ENCODE data around the gene CAV1.

Gene CAV1

DNA sequence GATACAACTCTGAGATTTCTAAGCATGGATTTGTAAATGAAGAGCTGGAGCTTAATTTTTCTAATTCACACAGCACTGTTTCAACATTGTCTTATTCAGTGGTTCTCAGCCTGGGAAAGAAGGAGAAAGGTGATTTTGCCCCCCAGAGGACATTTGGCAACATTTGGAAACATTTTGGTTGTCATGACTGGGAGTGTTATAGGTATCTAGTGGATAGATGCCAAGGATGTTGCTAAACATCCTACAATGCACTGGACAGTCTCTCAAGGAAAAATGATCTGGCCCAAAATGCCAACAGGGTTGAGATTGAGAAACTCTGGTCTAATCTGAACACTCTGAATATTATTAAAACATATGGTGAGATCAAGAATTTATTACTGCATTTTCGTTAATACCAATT is 29.1 kb upstream of the CAV1 start:
- H3K4me1 ChIP-seq: peaks cover 0 to 57% (median 26%) of the 10 kb centered on the region in 4 donors
- peak overlapping the region; percentile 39 to 98 for H3K27ac ChIP-seq
- H3K27me3 ChIP-seq: no peaks in the 10 kb centered on the region
- no peak overlapping the region for H3K4me3 ChIP-seq
- TF ChIP-seq, protein P1, sequence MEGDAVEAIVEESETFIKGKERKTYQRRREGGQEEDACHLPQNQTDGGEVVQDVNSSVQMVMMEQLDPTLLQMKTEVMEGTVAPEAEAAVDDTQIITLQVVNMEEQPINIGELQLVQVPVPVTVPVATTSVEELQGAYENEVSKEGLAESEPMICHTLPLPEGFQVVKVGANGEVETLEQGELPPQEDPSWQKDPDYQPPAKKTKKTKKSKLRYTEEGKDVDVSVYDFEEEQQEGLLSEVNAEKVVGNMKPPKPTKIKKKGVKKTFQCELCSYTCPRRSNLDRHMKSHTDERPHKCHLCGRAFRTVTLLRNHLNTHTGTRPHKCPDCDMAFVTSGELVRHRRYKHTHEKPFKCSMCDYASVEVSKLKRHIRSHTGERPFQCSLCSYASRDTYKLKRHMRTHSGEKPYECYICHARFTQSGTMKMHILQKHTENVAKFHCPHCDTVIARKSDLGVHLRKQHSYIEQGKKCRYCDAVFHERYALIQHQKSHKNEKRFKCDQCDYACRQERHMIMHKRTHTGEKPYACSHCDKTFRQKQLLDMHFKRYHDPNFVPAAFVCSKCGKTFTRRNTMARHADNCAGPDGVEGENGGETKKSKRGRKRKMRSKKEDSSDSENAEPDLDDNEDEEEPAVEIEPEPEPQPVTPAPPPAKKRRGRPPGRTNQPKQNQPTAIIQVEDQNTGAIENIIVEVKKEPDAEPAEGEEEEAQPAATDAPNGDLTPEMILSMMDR (IDR thresholded peaks at IDR 0.05): no peak
- intact Hi-C loops (cut with DNase I; ENCODE audit: low total_unique reads): no loop called here
- no peak for DNase-seq
- no peaks in the 10 kb centered on the region for H3K36me3 ChIP-seq
- H3K9me3 ChIP-seq: no peaks in the 10 kb centered on the region

DNA sequence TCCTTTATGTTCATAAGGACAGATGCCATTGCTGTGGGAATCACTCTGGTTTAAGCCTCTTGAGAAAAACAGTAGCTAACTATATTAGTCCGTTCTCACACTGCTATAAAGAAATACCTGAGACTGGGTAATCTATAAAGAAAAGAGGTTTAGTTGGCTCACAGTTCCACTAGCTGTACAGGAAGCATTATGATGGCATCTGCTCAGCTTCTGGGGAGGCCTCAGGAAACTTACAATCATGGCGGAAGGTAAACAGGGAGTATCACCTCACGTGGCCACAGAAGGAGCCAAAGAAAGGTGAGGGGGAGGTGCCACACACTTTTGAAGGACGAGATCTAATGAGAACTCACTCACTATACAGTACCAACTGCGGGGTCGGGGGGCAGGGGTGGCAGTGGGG is 28.2 kb upstream of the CAV1 start:
- Histone ChIP-seq H3K27ac (peak overlapping the region in 1 of 2 donors; percentile 98), H3K9me3 (no peaks in the 10 kb centered on the region)
- DNase-seq: no peak

DNA sequence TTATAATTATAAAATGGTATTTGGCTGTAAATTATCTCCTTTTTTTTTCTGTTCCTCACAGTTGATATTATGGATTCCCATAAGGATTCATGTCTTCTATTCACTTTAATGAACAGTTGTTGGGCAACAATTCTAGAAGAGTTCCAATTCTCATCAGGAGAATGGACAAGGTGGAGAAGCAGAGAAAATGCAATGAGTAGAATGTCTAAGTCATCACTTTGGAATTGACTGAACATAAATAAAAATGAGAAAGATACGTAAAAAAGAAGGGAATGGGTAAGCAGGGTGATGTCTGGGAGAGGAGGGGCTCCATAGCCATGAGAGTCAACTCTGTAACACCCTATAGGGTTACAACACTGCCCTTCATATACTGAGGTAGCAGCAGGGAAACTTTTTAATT is 27.1 kb upstream of the CAV1 start:
- TF ChIP-seq, protein P1 (IDR thresholded peaks at IDR 0.05): no peak
- H3K4me3 ChIP-seq: no peak overlapping the region
- H3K4me1 ChIP-seq: peaks cover 0 to 56% (median 20%) of the 10 kb centered on the region in 4 donors
- H3K36me3 ChIP-seq: no peaks in the 10 kb centered on the region
- H3K9me3 ChIP-seq: no peaks in the 10 kb centered on the region
- intact Hi-C loops (cut with DNase I; ENCODE audit: low total_unique reads): no loop called here
- no peaks in the 10 kb centered on the region for H3K27me3 ChIP-seq
- no peak for DNase-seq
- peak overlapping the region in 1 of 2 donors; percentile 98 for H3K27ac ChIP-seq

More for the DNA sequence above, 28.2 kb upstream of the CAV1 start:
- H3K36me3 ChIP-seq: no peaks in the 10 kb centered on the region
- H3K27me3 ChIP-seq: no peaks in the 10 kb centered on the region
- intact Hi-C loops (cut with DNase I; ENCODE audit: low total_unique reads): no loop called here
- no peak overlapping the region for H3K4me3 ChIP-seq
- TF ChIP-seq, protein P1 (IDR thresholded peaks at IDR 0.05): no peak
- peaks cover 0 to 56% (median 21%) of the 10 kb centered on the region in 4 donors for H3K4me1 ChIP-seq

DNA sequence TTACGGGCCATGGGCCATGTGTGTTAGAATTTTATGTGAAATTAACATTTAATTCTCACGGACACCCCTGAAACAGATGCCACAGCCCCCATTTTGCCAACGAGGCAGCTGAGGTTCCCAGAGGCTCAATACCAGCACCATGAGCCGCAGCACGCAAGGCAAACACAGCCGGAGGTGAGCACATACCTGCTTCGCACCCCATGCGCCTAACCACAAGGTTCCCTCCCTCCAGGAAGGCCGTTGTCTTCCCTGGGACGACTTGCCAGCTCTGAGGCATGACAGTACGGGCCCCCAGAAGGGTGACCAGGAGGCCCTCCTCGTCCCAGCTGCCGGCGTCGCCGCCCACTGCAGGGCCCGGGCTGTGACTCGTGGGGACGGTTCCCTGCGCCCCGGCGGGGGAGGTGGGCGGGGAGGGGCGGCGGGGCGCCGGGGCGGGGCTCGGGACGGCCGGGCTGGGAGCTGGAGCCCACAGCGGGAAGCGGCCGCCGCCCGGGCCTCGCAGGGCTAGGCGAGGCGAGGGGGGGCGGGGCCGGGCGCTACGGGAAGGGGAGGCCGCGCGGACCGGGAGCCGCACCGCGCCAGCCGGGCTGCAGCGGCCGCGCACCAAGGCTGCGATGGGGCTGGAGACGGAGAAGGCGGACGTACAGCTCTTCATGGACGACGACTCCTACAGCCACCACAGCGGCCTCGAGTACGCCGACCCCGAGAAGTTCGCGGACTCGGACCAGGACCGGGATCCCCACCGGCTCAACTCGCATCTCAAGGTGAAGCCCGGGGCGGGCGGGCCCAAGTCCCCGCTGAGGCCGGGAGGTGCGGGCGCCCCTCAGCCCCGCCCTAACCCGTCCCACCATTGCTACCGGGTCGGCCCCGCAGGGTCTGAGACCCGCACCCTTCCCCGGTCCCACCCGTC is 25.4 kb upstream of the CAV1 start, which contains the start of gene CAV2:
TSS of gene CAV2 (plus strand) at position 571 of the 910 bp plus-strand sequence. CDS start at position 615, 44 bp downstream.
- peak; percentile 53 to 90 for DNase-seq
- intact Hi-C loops (cut with DNase I; ENCODE audit: low total_unique reads): no loop called here
- H3K4me1 ChIP-seq: peaks cover 0 to 56% (median 20%) of the 10 kb centered on the region in 4 donors
- H3K27ac ChIP-seq: peak within 1 kb of the TSS; percentile 98
- no peaks in the 10 kb centered on the region for H3K36me3 ChIP-seq
- H3K9me3 ChIP-seq: no peaks in the 10 kb centered on the region
- H3K4me3 ChIP-seq: peak within 1 kb of the TSS; percentile 84 to 96
- TF ChIP-seq, protein P1 (IDR thresholded peaks at IDR 0.05): peak in 1 of 2 experiments; percentile 5
- no peaks in the 10 kb centered on the region for H3K27me3 ChIP-seq

DNA sequence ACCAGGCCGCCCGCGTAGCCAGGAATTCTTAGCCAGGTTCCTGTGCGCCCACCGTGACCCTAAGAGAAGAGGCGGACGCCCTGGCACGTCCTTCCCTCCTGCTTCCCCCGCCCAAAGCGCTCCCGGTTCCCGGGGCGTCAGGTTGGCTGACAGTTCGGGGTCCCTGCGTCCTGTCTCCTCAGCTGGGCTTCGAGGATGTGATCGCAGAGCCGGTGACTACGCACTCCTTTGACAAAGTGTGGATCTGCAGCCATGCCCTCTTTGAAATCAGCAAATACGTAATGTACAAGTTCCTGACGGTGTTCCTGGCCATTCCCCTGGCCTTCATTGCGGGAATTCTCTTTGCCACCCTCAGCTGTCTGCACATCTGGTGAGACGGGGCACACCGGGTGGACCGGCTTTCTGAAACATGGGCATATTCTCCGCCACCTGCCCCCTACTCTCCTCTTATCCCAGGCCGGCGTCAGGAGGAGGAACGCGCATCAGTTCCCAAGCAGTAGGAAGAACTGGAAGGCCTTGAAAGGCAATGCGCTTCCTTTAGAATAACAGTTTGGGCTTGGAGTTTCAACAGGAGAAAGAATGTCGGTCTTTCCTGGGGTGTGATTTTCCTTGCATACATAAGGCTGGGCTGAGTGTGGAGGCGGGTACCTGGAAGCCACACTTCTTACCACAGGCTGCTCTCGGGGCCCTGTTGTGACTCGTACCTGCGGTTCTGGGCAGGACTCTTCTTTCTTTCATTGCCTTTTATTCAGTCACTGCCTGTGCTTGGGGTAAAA is 24.6 kb upstream of the CAV1 start:
- peak in 1 of 2 donors; percentile 71 for DNase-seq
- H3K4me1 ChIP-seq: peaks cover 0 to 56% (median 18%) of the 10 kb centered on the region in 4 donors

More for the DNA sequence above, 24.6 kb upstream of the CAV1 start:
- H3K27ac ChIP-seq: peak overlapping the region; percentile 98
- H3K27me3 ChIP-seq: no peaks in the 10 kb centered on the region
- H3K9me3 ChIP-seq: no peaks in the 10 kb centered on the region
- H3K36me3 ChIP-seq: peaks cover 0 to 2% (median 0%) of the 10 kb centered on the region in 3 donors
- TF ChIP-seq, protein P1 (IDR thresholded peaks at IDR 0.05): no peak
- intact Hi-C loops (cut with DNase I; ENCODE audit: low total_unique reads): no loop called here
- H3K4me3 ChIP-seq: peak overlapping the region; percentile 84 to 96
